Mesothelial cell of epicardium (in vitro differentiated cells): ENCODE results near the gene MAPKAPK2. TPM values are rescaled to one million over a fixed set of nuclear protein-coding genes. Genes with fewer than 3 reads are reported as not detected.
A peak's percentile ranks its signal among the peaks of the same experiment; 100 is the strongest.

ENCODE experiments used
- DNase-seq, 2 experiments: peaks; one replicate each; pipeline ENCODE4 v3.0.0; 2021; ENCODE audit warnings: low spot score in 2 of 2; ENCODE audit not compliant: unreplicated experiment in 2 of 2
- H3K27ac Mint-ChIP-seq: 2 replicates; pipeline ENCODE4 v1.8.0; 2021; ENCODE audit warnings: mixed read lengths
- H3K27me3 Mint-ChIP-seq: 2 replicates; pipeline ENCODE4 v1.8.0; 2021; ENCODE audit warnings: low read depth, mixed read lengths
- H3K36me3 Mint-ChIP-seq: 2 replicates; pipeline ENCODE4 v1.8.0; 2021; ENCODE audit warnings: mixed read lengths
- H3K4me1 Mint-ChIP-seq: 2 replicates; pipeline ENCODE4 v1.8.0; 2021; ENCODE audit warnings: mixed read lengths
- H3K4me3 Mint-ChIP-seq: 2 replicates; pipeline ENCODE4 v1.8.0; 2021; ENCODE audit warnings: mild to moderate bottlenecking, moderate library complexity, mixed read lengths
- H3K9me3 Mint-ChIP-seq: 2 replicates; pipeline ENCODE4 v1.8.0; 2021; ENCODE audit warnings: mixed read lengths
- CTCF ChIP-seq: fragments of 200-600 bp; sonication (generic); IDR thresholded peaks from one replicate; pipeline ENCODE4 v1.5.0; 2021; ENCODE audit warnings: antibody characterized with exemption; ENCODE audit not compliant: unreplicated experiment
- total RNA-seq: library from RNA; stranded (reverse); gene quantifications from 3 replicates; pipeline ENCODE4 v1.2.1, GENCODE V29; 2021

MAPKAPK2 gene
- total RNA-seq, 1 donor from 2014 or later = 60.2 TPM

- no peak for TF ChIP-seq CTCF
- Mint-ChIP-seq H3K4me1 (peaks cover 16% of the 10 kb centered on the region), H3K27me3 (peaks cover 41% of the 10 kb centered on the region), H3K27ac (no peak overlapping the region), H3K4me3 (no peak overlapping the region), H3K9me3 (no peaks in the 10 kb centered on the region), H3K36me3 (no peaks in the 10 kb centered on the region)
- DNase-seq = no peak
Observed at GRCh38 chr1:206657751-206658150, 27.0 kb upstream of the MAPKAPK2 start.

GRCh38 chr1:206658264-206658980 lies 26.3 kb upstream of the MAPKAPK2 start:
- H3K4me1 Mint-ChIP-seq = peaks cover 9% of the 10 kb centered on the region
- no peaks in the 10 kb centered on the region for H3K36me3 Mint-ChIP-seq
- no peak overlapping the region for H3K4me3 Mint-ChIP-seq
- H3K27ac Mint-ChIP-seq = no peak overlapping the region
- DNase-seq = peak in 1 of 2 experiments; percentile 43
- no peaks in the 10 kb centered on the region for H3K9me3 Mint-ChIP-seq
- TF ChIP-seq CTCF = peak; percentile 72
- peaks cover 48% of the 10 kb centered on the region for H3K27me3 Mint-ChIP-seq

- Mint-ChIP-seq H3K27ac (no peak overlapping the region), H3K27me3 (peaks cover 53% of the 10 kb centered on the region), H3K36me3 (no peaks in the 10 kb centered on the region), H3K9me3 (no peaks in the 10 kb centered on the region), H3K4me1 (peaks cover 6% of the 10 kb centered on the region), H3K4me3 (no peak overlapping the region)
- no peak for DNase-seq
- no peak for TF ChIP-seq CTCF
Observed at GRCh38 chr1:206658981-206659273, 25.8 kb upstream of the MAPKAPK2 start.

- DNase-seq = no peak
- Mint-ChIP-seq H3K9me3 (no peaks in the 10 kb centered on the region), H3K36me3 (no peaks in the 10 kb centered on the region), H3K4me3 (no peak overlapping the region), H3K27me3 (peaks cover 65% of the 10 kb centered on the region), H3K27ac (no peak overlapping the region), H3K4me1 (peaks cover 5% of the 10 kb centered on the region)
- TF ChIP-seq CTCF = no peak
Observed at GRCh38 chr1:206660136-206660535, 24.6 kb upstream of the MAPKAPK2 start.

- DNase-seq = no peak
- Mint-ChIP-seq H3K4me1 (peaks cover 2% of the 10 kb centered on the region), H3K4me3 (no peak overlapping the region), H3K36me3 (no peaks in the 10 kb centered on the region), H3K9me3 (no peaks in the 10 kb centered on the region), H3K27me3 (peaks cover 75% of the 10 kb centered on the region), H3K27ac (no peak overlapping the region)
- TF ChIP-seq CTCF = no peak
Observed at GRCh38 chr1:206661161-206661820, 23.4 kb upstream of the MAPKAPK2 start.
